Astrocyte (in vitro differentiated cells and primary cell): ENCODE measurements around the gene GAB1. TPM values are rescaled to one million over a fixed set of nuclear protein-coding genes. Genes with fewer than 3 reads are reported as not detected.
A peak's percentile ranks its signal among the peaks of the same experiment; 100 is the strongest.

ENCODE experiments used
- DNase-seq: peaks from one replicate; pipeline ENCODE4 v3.0.0-alpha.2; 2010; ENCODE audit warnings: low read depth
- FAIRE-seq: peaks from 2 replicates; lab custom pipeline; 2011; peaks lifted over from hg19 to GRCh38; lab: Jason Lieb, UNC
- H2AFZ ChIP-seq: 2 replicates; pipeline ENCODE4 v1.6.0; 2012; ENCODE audit warnings: low read depth, low read length, inconsistent platforms
- H3K27ac ChIP-seq: 2 replicates; pipeline ENCODE4 v1.5.1; 2011; ENCODE audit warnings: low read depth, low read length, inconsistent platforms
- H3K27me3 ChIP-seq: 2 replicates; pipeline ENCODE4 v1.6.0; 2011; ENCODE audit warnings: low read length, inconsistent platforms; ENCODE audit not compliant: insufficient read depth
- H3K36me3 ChIP-seq: 2 replicates; pipeline ENCODE4 v1.5.1; 2011; ENCODE audit warnings: low read length, inconsistent platforms; ENCODE audit not compliant: insufficient read depth
- H3K4me1 ChIP-seq: 2 replicates; pipeline ENCODE4 v1.5.1; 2011; ENCODE audit warnings: low read length, inconsistent platforms; ENCODE audit not compliant: insufficient read depth
- H3K4me2 ChIP-seq: 2 replicates; pipeline ENCODE4 v1.6.0; 2012; ENCODE audit warnings: low read length, inconsistent platforms
- H3K4me3 ChIP-seq: 2 replicates; pipeline ENCODE4 v1.5.1; 2011; ENCODE audit warnings: low read depth, mild to moderate bottlenecking, low read length, inconsistent platforms; ENCODE audit not compliant: insufficient read depth
- H3K79me2 ChIP-seq: 2 replicates; pipeline ENCODE4 v1.6.0; 2012; ENCODE audit warnings: mild to moderate bottlenecking, low read length, inconsistent platforms; ENCODE audit not compliant: insufficient read depth
- H3K9ac ChIP-seq: 2 replicates; pipeline ENCODE4 v1.6.0; 2012; ENCODE audit warnings: mild to moderate bottlenecking, low read length, inconsistent platforms
- H3K9me3 ChIP-seq: 2 replicates; pipeline ENCODE4 v1.5.1; 2012; ENCODE audit warnings: low read depth, mild to moderate bottlenecking, low read length, inconsistent platforms; ENCODE audit not compliant: insufficient read depth
- H4K20me1 ChIP-seq: 2 replicates; pipeline ENCODE4 v1.6.0; 2012; ENCODE audit warnings: low read length, inconsistent platforms; ENCODE audit not compliant: insufficient read depth
- H3K27ac Mint-ChIP-seq: one replicate; pipeline ENCODE4 v1.8.0; 2021; ENCODE audit warnings: mild to moderate bottlenecking, mixed read lengths; ENCODE audit not compliant: unreplicated experiment
- H3K27me3 Mint-ChIP-seq: one replicate; pipeline ENCODE4 v1.8.0; 2021; ENCODE audit warnings: low read depth, mixed read lengths; ENCODE audit not compliant: unreplicated experiment
- H3K36me3 Mint-ChIP-seq: one replicate; pipeline ENCODE4 v1.8.0; 2021; ENCODE audit warnings: low read depth, mixed read lengths; ENCODE audit not compliant: unreplicated experiment
- H3K4me1 Mint-ChIP-seq: one replicate; pipeline ENCODE4 v1.8.0; 2021; ENCODE audit warnings: low read depth, mixed read lengths; ENCODE audit not compliant: unreplicated experiment
- H3K4me3 Mint-ChIP-seq: one replicate; pipeline ENCODE4 v1.8.0; 2021; ENCODE audit warnings: mild to moderate bottlenecking, moderate library complexity, mixed read lengths; ENCODE audit not compliant: unreplicated experiment
- H3K9me3 Mint-ChIP-seq: one replicate; pipeline ENCODE4 v1.8.0; 2021; ENCODE audit warnings: mild to moderate bottlenecking, mixed read lengths; ENCODE audit not compliant: unreplicated experiment
- EZH2 ChIP-seq: IDR thresholded peaks from 2 replicates; pipeline ENCODE4 v1.6.1; 2012; ENCODE audit warnings: mild to moderate bottlenecking, low read length, inconsistent platforms; ENCODE audit not compliant: insufficient read depth
- total RNA-seq: library from RNA; stranded (reverse); gene quantifications from 2 replicates; pipeline ENCODE4 v1.2.1, GENCODE V29; 2021
- TF ChIP-seq, protein P1 (sequence below): IDR thresholded peaks from 2 replicates; pipeline ENCODE4 v1.5.1; 2011; ENCODE audit warnings: low read depth, mild to moderate bottlenecking, inconsistent platforms, low read length, moderate library complexity; ENCODE audit not compliant: insufficient read depth

Gene GAB1
- total RNA-seq, 1 donor from 2014 or later: 12.4 TPM

DNA sequence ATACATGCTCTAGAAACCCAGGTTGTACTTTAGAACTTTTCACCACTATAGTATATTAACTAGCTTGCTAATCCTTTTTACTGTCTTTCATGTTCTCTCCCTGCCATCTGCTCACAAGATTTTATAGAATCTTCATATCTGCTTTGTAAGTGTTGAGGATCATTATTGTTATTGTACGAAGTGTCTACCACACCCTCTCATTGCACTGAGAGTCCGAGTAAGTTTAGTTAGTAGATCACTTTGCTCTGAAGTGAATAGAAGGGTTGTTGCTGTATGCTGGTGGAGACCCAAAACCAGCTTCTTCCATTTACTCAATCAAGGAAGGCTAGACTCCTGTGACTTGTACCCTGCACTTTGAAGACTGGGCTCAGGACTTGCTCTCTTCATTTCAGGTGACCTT, 17.1 kb downstream of the GAB1 start:
- Histone ChIP-seq H2AFZ (no peak overlapping the region), H3K4me2 (no peak overlapping the region), H3K9me3 (no peaks in the 10 kb centered on the region), H3K9ac (no peak overlapping the region), H3K27ac (no peak overlapping the region), H3K27me3 (no peaks in the 10 kb centered on the region), H4K20me1 (no peaks in the 10 kb centered on the region), H3K4me1 (peaks cover 16% of the 10 kb centered on the region), H3K4me3 (no peak overlapping the region), H3K36me3 (no peaks in the 10 kb centered on the region), H3K79me2 (peaks cover 7% of the 10 kb centered on the region)
- H3K27me3 Mint-ChIP-seq: no peaks in the 10 kb centered on the region
- no peaks in the 10 kb centered on the region for H3K9me3 Mint-ChIP-seq
- DNase-seq (no peak), FAIRE-seq (no peak)
- no peak overlapping the region for H3K27ac Mint-ChIP-seq
- peaks cover 34% of the 10 kb centered on the region for H3K4me1 Mint-ChIP-seq
- H3K4me3 Mint-ChIP-seq: no peak overlapping the region
- H3K36me3 Mint-ChIP-seq: no peaks in the 10 kb centered on the region
- TF ChIP-seq EZH2: no peak
- TF ChIP-seq, protein P1, sequence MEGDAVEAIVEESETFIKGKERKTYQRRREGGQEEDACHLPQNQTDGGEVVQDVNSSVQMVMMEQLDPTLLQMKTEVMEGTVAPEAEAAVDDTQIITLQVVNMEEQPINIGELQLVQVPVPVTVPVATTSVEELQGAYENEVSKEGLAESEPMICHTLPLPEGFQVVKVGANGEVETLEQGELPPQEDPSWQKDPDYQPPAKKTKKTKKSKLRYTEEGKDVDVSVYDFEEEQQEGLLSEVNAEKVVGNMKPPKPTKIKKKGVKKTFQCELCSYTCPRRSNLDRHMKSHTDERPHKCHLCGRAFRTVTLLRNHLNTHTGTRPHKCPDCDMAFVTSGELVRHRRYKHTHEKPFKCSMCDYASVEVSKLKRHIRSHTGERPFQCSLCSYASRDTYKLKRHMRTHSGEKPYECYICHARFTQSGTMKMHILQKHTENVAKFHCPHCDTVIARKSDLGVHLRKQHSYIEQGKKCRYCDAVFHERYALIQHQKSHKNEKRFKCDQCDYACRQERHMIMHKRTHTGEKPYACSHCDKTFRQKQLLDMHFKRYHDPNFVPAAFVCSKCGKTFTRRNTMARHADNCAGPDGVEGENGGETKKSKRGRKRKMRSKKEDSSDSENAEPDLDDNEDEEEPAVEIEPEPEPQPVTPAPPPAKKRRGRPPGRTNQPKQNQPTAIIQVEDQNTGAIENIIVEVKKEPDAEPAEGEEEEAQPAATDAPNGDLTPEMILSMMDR: no peak

DNA sequence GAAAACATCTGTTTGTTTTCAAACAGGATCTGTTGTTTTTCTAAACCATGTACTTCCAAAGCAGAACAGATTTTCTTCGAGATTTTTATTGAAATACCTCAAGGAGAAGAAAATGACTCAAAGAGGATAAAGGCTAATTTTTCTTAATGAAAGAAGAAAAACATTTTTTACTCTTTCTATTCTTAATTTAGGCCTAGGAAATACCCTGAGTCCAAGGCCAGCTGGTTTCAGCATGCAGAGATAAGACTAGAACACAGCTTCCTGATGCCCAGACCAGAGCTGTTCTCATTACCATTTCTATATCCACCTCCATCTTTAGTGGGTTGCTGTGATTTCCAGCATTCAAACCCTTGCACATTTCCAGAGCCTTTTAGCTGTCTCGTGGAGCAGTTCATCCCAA, 18.3 kb downstream of the GAB1 start:
- no peak for TF ChIP-seq EZH2
- TF ChIP-seq, protein P1: no peak
- Histone ChIP-seq H3K27ac (no peak overlapping the region), H3K4me1 (peaks cover 28% of the 10 kb centered on the region), H4K20me1 (no peaks in the 10 kb centered on the region), H2AFZ (no peak overlapping the region), H3K79me2 (peaks cover 6% of the 10 kb centered on the region), H3K4me3 (no peak overlapping the region), H3K36me3 (no peaks in the 10 kb centered on the region), H3K27me3 (no peaks in the 10 kb centered on the region), H3K9ac (no peak overlapping the region), H3K4me2 (no peak overlapping the region), H3K9me3 (no peaks in the 10 kb centered on the region)
- no peak overlapping the region for H3K27ac Mint-ChIP-seq
- no peak for DNase-seq
- H3K9me3 Mint-ChIP-seq: no peaks in the 10 kb centered on the region
- no peak for FAIRE-seq
- H3K4me3 Mint-ChIP-seq: no peak overlapping the region
- peaks cover 38% of the 10 kb centered on the region for H3K4me1 Mint-ChIP-seq
- no peaks in the 10 kb centered on the region for H3K36me3 Mint-ChIP-seq
- H3K27me3 Mint-ChIP-seq: no peaks in the 10 kb centered on the region

DNA sequence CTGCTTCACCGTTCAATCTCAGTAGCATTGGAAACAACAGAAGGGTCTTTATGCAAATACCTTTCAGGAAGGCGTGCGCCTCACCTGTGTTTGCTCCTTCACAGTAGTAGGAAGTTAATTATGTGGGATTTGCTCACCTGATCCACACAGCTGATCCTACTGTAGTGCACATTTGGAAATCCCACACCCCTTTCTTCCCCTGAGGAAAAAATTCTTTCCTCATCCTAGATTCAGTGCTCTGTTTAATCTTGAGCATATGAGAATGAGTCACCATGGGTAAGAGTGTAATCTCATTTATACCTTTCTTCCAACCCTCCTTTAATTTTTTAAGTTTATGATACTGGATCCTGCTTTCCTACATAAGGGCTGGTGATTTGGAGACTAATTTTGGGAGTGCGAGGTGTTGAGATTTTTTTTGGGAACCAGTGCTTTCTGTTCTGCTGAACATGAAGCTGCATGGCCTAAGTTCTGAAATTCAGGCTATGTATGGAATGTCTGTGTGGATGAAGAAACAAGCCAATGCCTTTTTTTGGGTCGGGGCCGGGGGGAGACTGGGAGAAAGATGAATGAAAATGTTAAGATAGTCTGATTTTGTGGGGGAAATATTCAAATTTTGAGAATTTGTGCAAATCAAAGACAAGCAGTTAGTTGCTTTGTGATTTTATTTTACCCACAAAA, 19.0 kb downstream of the GAB1 start:
- TF ChIP-seq EZH2: no peak
- TF ChIP-seq, protein P1: no peak
- no peaks in the 10 kb centered on the region for H4K20me1 ChIP-seq
- no peaks in the 10 kb centered on the region for H3K36me3 Mint-ChIP-seq
- H3K9ac ChIP-seq: no peak overlapping the region
- H3K27ac ChIP-seq: no peak overlapping the region
- H3K4me2 ChIP-seq: peak overlapping the region; percentile 37
- H3K4me3 Mint-ChIP-seq: peak overlapping the region; percentile 37
- H3K9me3 Mint-ChIP-seq: no peaks in the 10 kb centered on the region
- H3K4me1 ChIP-seq: peaks cover 28% of the 10 kb centered on the region
- H3K9me3 ChIP-seq: no peaks in the 10 kb centered on the region
- no peaks in the 10 kb centered on the region for H3K27me3 ChIP-seq
- H2AFZ ChIP-seq: no peak overlapping the region
- DNase-seq: peak; percentile 46
- peak overlapping the region; percentile 80 for H3K27ac Mint-ChIP-seq
- no peaks in the 10 kb centered on the region for H3K36me3 ChIP-seq
- FAIRE-seq: peak; percentile 41
- peaks cover 38% of the 10 kb centered on the region for H3K4me1 Mint-ChIP-seq
- peaks cover 6% of the 10 kb centered on the region for H3K79me2 ChIP-seq
- H3K27me3 Mint-ChIP-seq: no peaks in the 10 kb centered on the region
- H3K4me3 ChIP-seq: no peak overlapping the region
